SK-N-SH (cell line): ENCODE data around the gene SAP30L. TPM values are rescaled to one million over a fixed set of nuclear protein-coding genes. Genes with fewer than 3 reads are reported as not detected.

Experiments
- CTCF ChIA-PET: fragments of 300-600, 350-600 bp; formaldehyde crosslinking; extraction: SDS; loops from one replicate; lab custom pipeline; 2021; lab: Yijun Ruan, JAX
- POLR2A ChIA-PET: fragments of 350-600 bp; sonication (Branson Sonifier 250); formaldehyde crosslinking; extraction: SDS; loops from one replicate; lab custom pipeline; 2020; ENCODE audit warnings: antibody characterized with exemption, inconsistent platforms; lab: Yijun Ruan, JAX
- DNase-seq: peaks from one replicate; pipeline ENCODE4 v3.0.0; 2012
- H2AFZ ChIP-seq: fragments of 200-600 bp; sonication (generic); 2 replicates; pipeline ENCODE4 v1.8.1; 2016; ENCODE audit warnings: antibody characterized with exemption, mild to moderate bottlenecking, low read depth
- H3F3A ChIP-seq: fragments of 200-600 bp; sonication (generic); replicated peaks from 2 replicates; pipeline ENCODE3; 2016; ENCODE audit warnings: antibody characterized with exemption, mild to moderate bottlenecking; ENCODE audit not compliant: insufficient read depth
- H3K27ac ChIP-seq, 2 experiments: fragments of 200-500 bp in 1 of 2; fragments of 200-600 bp in 1 of 2; sonication (Bioruptor generic) in 1 of 2; sonication (generic), shearing (Covaris generic) in 1 of 2; 2 replicates each; pipeline versions ENCODE4 v1.5.1 to v1.6.1; 2014 to 2016; ENCODE audit warnings: low read depth in 2 of 2, inconsistent platforms in 1 of 2, low read length in 1 of 2, mild to moderate bottlenecking in 1 of 2, mixed read lengths in 1 of 2
- H3K27me3 ChIP-seq: fragments of 200-600 bp; sonication (generic), shearing (Covaris generic); 2 replicates; pipeline ENCODE4 v1.6.1; 2016; ENCODE audit warnings: mixed run types; ENCODE audit not compliant: insufficient read depth
- H3K36me3 ChIP-seq, 2 experiments: fragments of 200-500 bp in 1 of 2; fragments of 200-600 bp in 1 of 2; sonication (Bioruptor generic) in 1 of 2; sonication (generic) in 1 of 2; replicated peaks in 1 of 2; 2 replicates each; pipeline versions ENCODE3 to v1.5.1; 2014 to 2016; ENCODE audit warnings: low read length in 1 of 2, mild to moderate bottlenecking in 1 of 2; ENCODE audit not compliant: insufficient read depth in 2 of 2, control insufficient read depth in 1 of 2
- H3K4me1 ChIP-seq, 2 experiments: fragments of 200-500 bp in 1 of 2; fragments of 200-600 bp in 1 of 2; sonication (Bioruptor generic) in 1 of 2; sonication (generic), shearing (Covaris generic) in 1 of 2; 2 replicates each; pipeline versions ENCODE4 v1.5.1 to v1.6.1; 2014 to 2016; ENCODE audit warnings: low read depth in 1 of 2, low read length in 1 of 2, mixed run types in 1 of 2; ENCODE audit not compliant: insufficient read depth in 2 of 2, control insufficient read depth in 1 of 2
- H3K4me2 ChIP-seq: fragments of 200-600 bp; sonication (generic), shearing (Covaris generic); 2 replicates; pipeline ENCODE4 v1.6.1; 2017; ENCODE audit warnings: mixed run types
- H3K4me3 ChIP-seq, 2 experiments: fragments of 200-500 bp in 1 of 2; fragments of 200-600 bp in 1 of 2; sonication (Bioruptor generic) in 1 of 2; sonication (generic), shearing (Covaris generic) in 1 of 2; 2 replicates each; pipeline versions ENCODE4 v1.5.1 to v1.8.1; 2014 to 2016; ENCODE audit warnings: low read depth in 2 of 2, inconsistent platforms in 1 of 2, low read length in 1 of 2, mild to moderate bottlenecking in 1 of 2, mixed read lengths in 1 of 2, moderate library complexity in 1 of 2
- H3K79me2 ChIP-seq: fragments of 200-600 bp; sonication (generic); 2 replicates; pipeline ENCODE4 v1.8.1; 2017; ENCODE audit warnings: mild to moderate bottlenecking; ENCODE audit not compliant: insufficient read depth
- H3K9ac ChIP-seq: fragments of 200-600 bp; sonication (generic); 2 replicates; pipeline ENCODE4 v1.6.1; 2017; ENCODE audit warnings: mixed run types
- H3K9me2 ChIP-seq: fragments of 200-600 bp; sonication (generic); 2 replicates; pipeline ENCODE4 v1.6.1; 2017; ENCODE audit warnings: mixed run types
- H3K9me3 ChIP-seq: fragments of 200-600 bp; sonication (generic); 2 replicates; pipeline ENCODE4 v1.6.1; 2017; ENCODE audit warnings: mixed run types, mild to moderate bottlenecking, moderate library complexity
- H4K20me1 ChIP-seq: fragments of 200-600 bp; sonication (generic); 2 replicates; pipeline ENCODE4 v1.6.1; 2017; ENCODE audit warnings: mild to moderate bottlenecking, mixed run types; ENCODE audit not compliant: insufficient read depth
- GATA2 ChIP-seq: sonication (generic); formaldehyde crosslinking; IDR thresholded peaks from 2 replicates; pipeline ENCODE4 v1.5.0; 2020; ENCODE audit warnings: mild to moderate bottlenecking, missing genetic modification reagents
- JUND ChIP-seq: IDR thresholded peaks from 2 replicates; pipeline ENCODE4 v1.4.0; 2012
- RCOR1 ChIP-seq: fragments of 150-350 bp; IDR thresholded peaks from 2 replicates; pipeline ENCODE4 v1.6.1; 2017; ENCODE audit warnings: antibody characterized with exemption, low read length
- REST ChIP-seq: IDR thresholded peaks from 2 replicates; pipeline ENCODE4 v1.6.1; 2012; ENCODE audit warnings: mild to moderate bottlenecking, low read depth, low read length, moderate library complexity
- SMC3 ChIP-seq: IDR thresholded peaks from 2 replicates; pipeline ENCODE4 v1.6.1; 2012; ENCODE audit warnings: low read depth, low read length, improper control_type of control experiment
- TAF1 ChIP-seq: IDR thresholded peaks from 2 replicates; pipeline ENCODE4 v1.6.1; 2012; ENCODE audit warnings: low read depth, mild to moderate bottlenecking, low read length, moderate library complexity, borderline replicate concordance
- USF1 ChIP-seq: IDR thresholded peaks from 2 replicates; pipeline ENCODE4 v1.4.0; 2012; ENCODE audit warnings: low read depth, borderline replicate concordance
- USF2 ChIP-seq: fragments of 150-350 bp; IDR thresholded peaks from 2 replicates; pipeline ENCODE4 v1.6.1; 2017; ENCODE audit warnings: antibody characterized with exemption, low read length, low read depth, borderline replicate concordance
- polyA plus RNA-seq, 3 experiments: library from polyadenylated mRNA; depleted of rRNA; stranded (reverse); fragments of >200 nt; gene quantifications; 2 replicates each; pipeline ENCODE4 v1.2.3, GENCODE V29; 2012
- TF ChIP-seq, protein P1 (sequence below): IDR thresholded peaks from 2 replicates; pipeline ENCODE4 v1.4.0; 2012; ENCODE audit warnings: low read depth
- TF ChIP-seq, protein P2 (sequence below): fragments of 150-350 bp; IDR thresholded peaks from 2 replicates; pipeline ENCODE4 v1.6.1; 2016; ENCODE audit warnings: mild to moderate bottlenecking, low read depth, low read length
- TF ChIP-seq, protein P3 (sequence below): IDR thresholded peaks from 2 replicates; pipeline ENCODE4 v1.4.0; 2012; ENCODE audit warnings: low read depth, borderline replicate concordance

Gene SAP30L
- polyA plus RNA-seq, 1 of the 3 experiments (the other 2 are of a cell fraction), result 26.6 TPM

- TF ChIP-seq, protein P1, sequence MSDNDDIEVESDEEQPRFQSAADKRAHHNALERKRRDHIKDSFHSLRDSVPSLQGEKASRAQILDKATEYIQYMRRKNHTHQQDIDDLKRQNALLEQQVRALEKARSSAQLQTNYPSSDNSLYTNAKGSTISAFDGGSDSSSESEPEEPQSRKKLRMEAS, result no peak
Observed at GRCh38 chr5:154409230-154409840, 36.5 kb upstream of the SAP30L start (continued).

GRCh38 chr5:154410008-154410407, 35.8 kb upstream of the SAP30L start:
- DNase-seq, result no peak
- ChIA-PET POLR2A (no interaction called here), CTCF (interaction anchor here (1.9 to 7.3 kb wide), 2 partner anchors 12 to 337 kb away, joined by 7 to 105 read pairs; no protein-coding TSS in a partner anchor)
- Histone ChIP-seq H3K27ac (no peak overlapping the region), H3K27me3 (no peaks in the 10 kb centered on the region), H3K36me3 (peaks cover 40 to 56% of the 10 kb centered on the region in 2 experiments), H3K4me2 (no peak overlapping the region), H3K4me1 (peaks cover under 1 to 4% of the 10 kb centered on the region in 2 experiments; a peak in 1 of 4 replicates), H3K9ac (no peak overlapping the region), H3F3A (no peaks in the 10 kb centered on the region), H3K9me2 (no peaks in the 10 kb centered on the region), H3K9me3 (no peaks in the 10 kb centered on the region), H2AFZ (no peak overlapping the region), H3K4me3 (no peak overlapping the region), H3K79me2 (no peaks in the 10 kb centered on the region), H4K20me1 (no peaks in the 10 kb centered on the region)
- TF ChIP-seq, protein P2, sequence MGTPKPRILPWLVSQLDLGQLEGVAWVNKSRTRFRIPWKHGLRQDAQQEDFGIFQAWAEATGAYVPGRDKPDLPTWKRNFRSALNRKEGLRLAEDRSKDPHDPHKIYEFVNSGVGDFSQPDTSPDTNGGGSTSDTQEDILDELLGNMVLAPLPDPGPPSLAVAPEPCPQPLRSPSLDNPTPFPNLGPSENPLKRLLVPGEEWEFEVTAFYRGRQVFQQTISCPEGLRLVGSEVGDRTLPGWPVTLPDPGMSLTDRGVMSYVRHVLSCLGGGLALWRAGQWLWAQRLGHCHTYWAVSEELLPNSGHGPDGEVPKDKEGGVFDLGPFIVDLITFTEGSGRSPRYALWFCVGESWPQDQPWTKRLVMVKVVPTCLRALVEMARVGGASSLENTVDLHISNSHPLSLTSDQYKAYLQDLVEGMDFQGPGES, result no peak
- no peak for TF ChIP-seq SMC3
- TF ChIP-seq, protein P3, sequence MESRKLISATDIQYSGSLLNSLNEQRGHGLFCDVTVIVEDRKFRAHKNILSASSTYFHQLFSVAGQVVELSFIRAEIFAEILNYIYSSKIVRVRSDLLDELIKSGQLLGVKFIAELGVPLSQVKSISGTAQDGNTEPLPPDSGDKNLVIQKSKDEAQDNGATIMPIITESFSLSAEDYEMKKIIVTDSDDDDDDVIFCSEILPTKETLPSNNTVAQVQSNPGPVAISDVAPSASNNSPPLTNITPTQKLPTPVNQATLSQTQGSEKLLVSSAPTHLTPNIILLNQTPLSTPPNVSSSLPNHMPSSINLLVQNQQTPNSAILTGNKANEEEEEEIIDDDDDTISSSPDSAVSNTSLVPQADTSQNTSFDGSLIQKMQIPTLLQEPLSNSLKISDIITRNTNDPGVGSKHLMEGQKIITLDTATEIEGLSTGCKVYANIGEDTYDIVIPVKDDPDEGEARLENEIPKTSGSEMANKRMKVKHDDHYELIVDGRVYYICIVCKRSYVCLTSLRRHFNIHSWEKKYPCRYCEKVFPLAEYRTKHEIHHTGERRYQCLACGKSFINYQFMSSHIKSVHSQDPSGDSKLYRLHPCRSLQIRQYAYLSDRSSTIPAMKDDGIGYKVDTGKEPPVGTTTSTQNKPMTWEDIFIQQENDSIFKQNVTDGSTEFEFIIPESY, result no peak
- no peak for TF ChIP-seq USF2
- TF ChIP-seq, protein P1, result no peak
- TF ChIP-seq TAF1, result no peak
- TF ChIP-seq GATA2 (CRISPR knock-in tag), result no peak
- no peak for TF ChIP-seq USF1
- no peak for TF ChIP-seq REST
- TF ChIP-seq JUND, result no peak
- TF ChIP-seq RCOR1, result no peak
